IMR-90 (cell line): ENCODE measurements around the gene CEP95. TPM values are rescaled to one million over a fixed set of nuclear protein-coding genes. Genes with fewer than 3 reads are reported as not detected.

Experiments used
- ATAC-seq: fragments of 200-7000 bp; cut with Tn5 transposase; 2 replicates; pipeline ENCODE4 v1.9.1; 2020; ENCODE audit warnings: low read depth, mild to moderate bottlenecking, moderate library complexity
- BruUV-seq: library from RNA; stranded (reverse); fragments of 400-500 nt; replicated peaks from 2 replicates; lab custom pipeline; 2021; lab: Mats Ljungman, UMichigan
- CTCF ChIA-PET: fragments of 300-600 bp; formaldehyde crosslinking; extraction: SDS; loops from one replicate; lab custom pipeline; 2021; ENCODE audit warnings: antibody characterized with exemption; lab: Yijun Ruan, JAX
- POLR2A ChIA-PET: fragments of 300-600 bp; sonication (Branson Sonifier 250); formaldehyde crosslinking; loops from one replicate; lab custom pipeline; 2022; ENCODE audit warnings: antibody characterized with exemption; ENCODE audit not compliant: unreplicated experiment; lab: Charles Lee
- DNase-seq: peaks from one replicate; pipeline ENCODE4 v3.0.0; 2013
- H2AFZ ChIP-seq: replicated peaks from 2 replicates; pipeline ENCODE3; 2013; ENCODE audit warnings: low read length, mild to moderate bottlenecking; ENCODE audit not compliant: poor library complexity
- H2AK5ac ChIP-seq: 2 replicates; pipeline ENCODE4 v1.6.1; 2013; ENCODE audit warnings: low read depth, low read length, inconsistent platforms
- H2AK9ac ChIP-seq: replicated peaks from 2 replicates; pipeline ENCODE3; 2013; ENCODE audit warnings: mild to moderate bottlenecking, low read depth, low read length, moderate library complexity; ENCODE audit not compliant: poor library complexity
- H2BK120ac ChIP-seq: 2 replicates; pipeline ENCODE4 v1.6.1; 2013; ENCODE audit warnings: low read depth, low read length, inconsistent platforms
- H2BK15ac ChIP-seq: 3 replicates; pipeline ENCODE4 v1.6.1; 2013; ENCODE audit warnings: low read depth, low read length, inconsistent platforms
- H2BK20ac ChIP-seq: 2 replicates; pipeline ENCODE4 v1.6.1; 2013; ENCODE audit warnings: low read depth, mild to moderate bottlenecking, inconsistent platforms, low read length, moderate library complexity
- H2BK5ac ChIP-seq: 2 replicates; pipeline ENCODE4 v1.6.1; 2013; ENCODE audit warnings: mild to moderate bottlenecking, low read depth, low read length, inconsistent platforms; ENCODE audit not compliant: poor library complexity, severe bottlenecking
- H3K14ac ChIP-seq: replicated peaks from 2 replicates; pipeline ENCODE4 v1.6.1; 2013; ENCODE audit warnings: low read depth, low read length, inconsistent platforms
- H3K18ac ChIP-seq: 2 replicates; pipeline ENCODE4 v1.6.1; 2013; ENCODE audit warnings: low read depth, low read length, control low read depth
- H3K23ac ChIP-seq: 2 replicates; pipeline ENCODE4 v1.6.1; 2013; ENCODE audit warnings: low read depth, low read length, inconsistent platforms
- H3K27ac ChIP-seq: 2 replicates; pipeline ENCODE4 v1.5.1; 2013; ENCODE audit warnings: mild to moderate bottlenecking, control low read depth, low read length; ENCODE audit not compliant: insufficient read depth
- H3K27me3 ChIP-seq: 2 replicates; pipeline ENCODE4 v1.6.1; 2013; ENCODE audit warnings: low read length; ENCODE audit not compliant: control insufficient read depth, insufficient read depth
- H3K36me3 ChIP-seq: 2 replicates; pipeline ENCODE4 v1.6.1; 2013; ENCODE audit warnings: low read length, mixed read lengths; ENCODE audit not compliant: control insufficient read depth, insufficient read depth
- H3K4ac ChIP-seq: 2 replicates; pipeline ENCODE4 v1.6.1; 2013; ENCODE audit warnings: low read depth, low read length, inconsistent platforms
- H3K4me1 ChIP-seq: 2 replicates; pipeline ENCODE4 v1.6.1; 2013; ENCODE audit warnings: low read length, mixed read lengths; ENCODE audit not compliant: control insufficient read depth, insufficient read depth
- H3K4me2 ChIP-seq: 2 replicates; pipeline ENCODE4 v1.6.1; 2013; ENCODE audit warnings: low read depth, mild to moderate bottlenecking, control low read depth, low read length, moderate library complexity
- H3K4me3 ChIP-seq: 2 replicates; pipeline ENCODE4 v1.5.1; 2013; ENCODE audit warnings: low read depth, mild to moderate bottlenecking, control low read depth, low read length, moderate library complexity; ENCODE audit not compliant: insufficient read depth
- H3K56ac ChIP-seq: 2 replicates; pipeline ENCODE4 v1.6.1; 2013; ENCODE audit warnings: low read length, inconsistent platforms; ENCODE audit not compliant: insufficient read depth; ENCODE audit errors: extremely low read depth
- H3K79me1 ChIP-seq, 2 experiments: 2 replicates each; pipeline ENCODE4 v1.6.1; 2013; ENCODE audit warnings: low read length in 2 of 2, inconsistent platforms in 1 of 2, low read depth in 1 of 2
- H3K9ac ChIP-seq: 2 replicates; pipeline ENCODE4 v1.6.1; 2013; ENCODE audit warnings: low read depth, low read length, control low read depth
- H3K9me1 ChIP-seq: 2 replicates; pipeline ENCODE4 v1.6.1; 2013; ENCODE audit warnings: low read length, inconsistent platforms; ENCODE audit not compliant: insufficient read depth
- H3K9me3 ChIP-seq: 2 replicates; pipeline ENCODE4 v1.6.1; 2013; ENCODE audit warnings: low read length; ENCODE audit not compliant: control insufficient read depth, insufficient read depth
- H4K20me1 ChIP-seq: 2 replicates; pipeline ENCODE4 v1.6.1; 2013; ENCODE audit warnings: low read length, inconsistent platforms; ENCODE audit not compliant: insufficient read depth
- H4K5ac ChIP-seq: 2 replicates; pipeline ENCODE4 v1.6.1; 2013; ENCODE audit warnings: mild to moderate bottlenecking, low read depth, low read length, control low read depth
- H4K8ac ChIP-seq, 2 experiments: 2 replicates each; pipeline ENCODE4 v1.6.1; 2013; ENCODE audit warnings: low read depth in 2 of 2, low read length in 2 of 2, control low read depth in 1 of 2, inconsistent platforms in 1 of 2
- H4K91ac ChIP-seq: 2 replicates; pipeline ENCODE4 v1.6.1; 2013; ENCODE audit warnings: low read depth, low read length, inconsistent platforms; ENCODE audit not compliant: insufficient read depth
- BHLHE40 ChIP-seq: fragments of 150-350 bp; IDR thresholded peaks from 2 replicates; pipeline ENCODE4 v1.6.1; 2016; ENCODE audit warnings: mild to moderate bottlenecking, low read depth, low read length
- CHD1 ChIP-seq: IDR thresholded peaks from 2 replicates; pipeline ENCODE4 v1.6.1; 2012; ENCODE audit warnings: low read depth, low read length, improper control_type of control experiment
- CTCF ChIP-seq: conservative IDR thresholded peaks from 2 replicates; pipeline ENCODE4 v1.5.1; 2012; ENCODE audit warnings: mild to moderate bottlenecking, low read depth, low read length, improper control_type of control experiment
- ELK1 ChIP-seq: fragments of 150-350 bp; IDR thresholded peaks from 2 replicates; pipeline ENCODE4 v1.6.1; 2016; ENCODE audit warnings: low read depth, mild to moderate bottlenecking, low read length, moderate library complexity, borderline replicate concordance
- FOS ChIP-seq: fragments of 150-350 bp; IDR thresholded peaks from 2 replicates; pipeline ENCODE4 v1.6.1; 2016; ENCODE audit warnings: low read depth, low read length
- MAFK ChIP-seq: IDR thresholded peaks from 2 replicates; pipeline ENCODE4 v1.6.1; 2012; ENCODE audit warnings: low read depth, low read length, improper control_type of control experiment
- MXI1 ChIP-seq: IDR thresholded peaks from 2 replicates; pipeline ENCODE4 v1.6.1; 2012; ENCODE audit warnings: low read depth, mild to moderate bottlenecking, low read length, moderate library complexity, borderline replicate concordance
- POLR2A ChIP-seq: IDR thresholded peaks from 2 replicates; pipeline ENCODE4 v1.6.1; 2012; ENCODE audit warnings: mild to moderate bottlenecking, low read depth, low read length
- RAD21 ChIP-seq: IDR thresholded peaks from 2 replicates; pipeline ENCODE4 v1.6.1; 2012; ENCODE audit warnings: low read length, improper control_type of control experiment
- RCOR1 ChIP-seq: IDR thresholded peaks from 2 replicates; pipeline ENCODE4 v1.6.1; 2012; ENCODE audit warnings: mild to moderate bottlenecking, low read length, improper control_type of control experiment; ENCODE audit not compliant: insufficient replicate concordance
- RFX5 ChIP-seq: IDR thresholded peaks from 2 replicates; pipeline ENCODE4 v1.8.0; 2012; ENCODE audit warnings: low read depth, mild to moderate bottlenecking, low read length, moderate library complexity
- SMC3 ChIP-seq: fragments of 150-350 bp; IDR thresholded peaks from 2 replicates; pipeline ENCODE4 v1.6.1; 2016; ENCODE audit warnings: low read depth, mild to moderate bottlenecking, antibody characterized with exemption, low read length, moderate library complexity
- USF2 ChIP-seq: fragments of 150-350 bp; IDR thresholded peaks from 2 replicates; pipeline ENCODE4 v1.6.1; 2017; ENCODE audit warnings: mild to moderate bottlenecking, antibody characterized with exemption, low read length, low read depth
- WGBS, 2 experiments: methylation state at CpG; one replicate each; pipeline versions ENCODE4 v1.1.5 to v1.1.7; 2013; ENCODE audit warnings: missing lambda C conversion rate in 2 of 2; ENCODE audit not compliant: insufficient read length in 1 of 2; ENCODE audit errors: extremely low coverage in 2 of 2; 5-methylcytosine and 5-hydroxymethylcytosine counted together
- dilution Hi-C: fragments of 300-500 bp; cut with HindIII; formaldehyde crosslinking; loops from one replicate; pipeline ENCODE4 v1.14.3; 2018; ENCODE audit warnings: low sequenced_read_pairs; ENCODE audit not compliant: unreplicated experiment
- in situ Hi-C: fragments of 300-500 bp; cut with MboI; formaldehyde crosslinking; loops from 3 replicates; pipeline ENCODE4 v1.14.3; 2019; ENCODE audit warnings: low sequenced_read_pairs, inconsistent platforms, mixed read lengths
- intact Hi-C: fragments of 100-400 bp; cut with micrococcal nuclease; formaldehyde crosslinking; loops from 2 replicates; pipeline ENCODE4 v1.10.0; 2022
- polyA plus RNA-seq, 3 experiments: library from polyadenylated mRNA; depleted of rRNA; stranded (reverse); fragments of >200 nt; gene quantifications; 2 replicates each; pipeline ENCODE4 v1.2.3, GENCODE V29; 2012; ENCODE audit warnings: low replicate concordance in 1 of 3
- total RNA-seq: library from RNA; depleted of rRNA; stranded (reverse); fragments of >200 nt; gene quantifications from 2 replicates; pipeline ENCODE4 v1.2.3, GENCODE V29; 2012

Gene CEP95
- total and polyA plus RNA-seq, 2 of the 4 experiments (the other 2 are of a cell fraction), result 6.1 to 13.6 TPM

- ATAC-seq (no peak), DNase-seq (no peak)
- in situ Hi-C loops (no loop called here), intact Hi-C loops (no loop called here), dilution Hi-C loops (no loop called here)
- BruUV-seq, result no TSS peak
- H4K91ac ChIP-seq, result no peak overlapping the region
- ChIA-PET POLR2A (no interaction called here), CTCF (no interaction called here)
- H3K36me3 ChIP-seq, result peaks cover 24% of the 10 kb centered on the region
- H3K4me1 ChIP-seq, result no peaks in the 10 kb centered on the region; the same call in 1 of the 2 replicates
- no peak overlapping the region for H3K18ac ChIP-seq
- H3K27me3 ChIP-seq, result no peaks in the 10 kb centered on the region
- peaks cover 48% of the 10 kb centered on the region for H4K20me1 ChIP-seq
- H4K5ac ChIP-seq, result no peak overlapping the region
- no peak overlapping the region for H3K14ac ChIP-seq
- H3K9me1 ChIP-seq, result peaks cover 4% of the 10 kb centered on the region; the same call in 1 of the 2 replicates
- H2AK9ac ChIP-seq, result no peak overlapping the region
- no peak for TF ChIP-seq BHLHE40
- no peak for TF ChIP-seq SMC3
- TF ChIP-seq RCOR1, result no peak
- TF ChIP-seq MAFK, result no peak
- no peak for TF ChIP-seq CTCF
- TF ChIP-seq CHD1, result no peak
- TF ChIP-seq RFX5, result no peak
- TF ChIP-seq POLR2A, result no peak
- TF ChIP-seq ELK1, result no peak
- no peak for TF ChIP-seq USF2
- no peak for TF ChIP-seq FOS
- TF ChIP-seq MXI1, result no peak
- no peak for TF ChIP-seq RAD21
- no peak overlapping the region for H2AK5ac ChIP-seq
- H3K4ac ChIP-seq, result no peak overlapping the region
- H2BK15ac ChIP-seq, result no peak overlapping the region
- H3K9ac ChIP-seq, result no peak overlapping the region
- no peaks in the 10 kb centered on the region for H3K9me3 ChIP-seq
- no peak overlapping the region for H2BK5ac ChIP-seq
- no peak overlapping the region for H4K8ac ChIP-seq
- H2BK20ac ChIP-seq, result no peak overlapping the region
- no peak overlapping the region for H3K56ac ChIP-seq
- H2AFZ ChIP-seq, result no peak overlapping the region
- peak overlapping the region; percentile 72; the same call in 1 of the 2 replicates for H3K23ac ChIP-seq
- H3K4me3 ChIP-seq, result no peak overlapping the region
- peaks cover 18 to 49% of the 10 kb centered on the region in 2 experiments for H3K79me1 ChIP-seq
- peak overlapping the region; percentile 94; the same call in 1 of the 2 replicates for H3K4me2 ChIP-seq
- H3K27ac ChIP-seq, result no peak overlapping the region
- no peak overlapping the region for H2BK120ac ChIP-seq
- 83% methylated on average over 1 of the region's 2 CpGs; no CpG with 5 or more reads in 1 of the 2 experiments for WGBS, 2 experiments
Measured at GRCh38 chr17:64508683-64509082, 1.9 kb downstream of the CEP95 start.
